WERI-Rb-1 (cell line): ENCODE results near the gene RYR2.
A peak's percentile ranks its signal among the peaks of the same experiment; 100 is the strongest.
"Not testable (repeated sequence)": the region's sequence is repeated elsewhere in the genome, so short reads cannot be mapped to it uniquely, and the experiment has no call there.

Source experiments
- DNase-seq: peaks from one replicate; pipeline ENCODE4 v3.0.0-alpha.2; 2020
- H3K27ac ChIP-seq: fragments of 250-450 bp; sonication (Bioruptor Pico); 2 replicates; pipeline ENCODE4 v1.5.1; 2020; ENCODE audit warnings: mild to moderate bottlenecking, moderate library complexity
- H3K27me3 ChIP-seq: fragments of 250-450 bp; sonication (Bioruptor Pico); 2 replicates; pipeline ENCODE4 v1.5.1; 2021; ENCODE audit warnings: mild to moderate bottlenecking, low read depth, moderate library complexity; ENCODE audit not compliant: insufficient read depth, severe bottlenecking
- H3K36me3 ChIP-seq: fragments of 250-450 bp; sonication (Bioruptor Pico); 2 replicates; pipeline ENCODE4 v1.5.1; 2020; ENCODE audit warnings: mild to moderate bottlenecking, moderate library complexity
- H3K4me3 ChIP-seq: 2 replicates; pipeline ENCODE4 v1.5.1; 2011; ENCODE audit warnings: low read depth, mild to moderate bottlenecking, control low read depth, low read length
- H3K9me3 ChIP-seq: fragments of 250-450 bp; sonication (Bioruptor Pico); 2 replicates; pipeline ENCODE4 v1.5.1; 2021; ENCODE audit warnings: mild to moderate bottlenecking, moderate library complexity; ENCODE audit not compliant: severe bottlenecking
- CTCF ChIP-seq: IDR thresholded peaks from 2 replicates; pipeline ENCODE4 v1.5.1; 2011; ENCODE audit warnings: low read depth, mild to moderate bottlenecking, control low read depth, inconsistent platforms, low read length

The RYR2 gene

GRCh38 chr1:237804516-237804915, 762.5 kb downstream of the RYR2 start:
- TF ChIP-seq CTCF: no peak
- H3K27me3 ChIP-seq: no peaks in the 10 kb centered on the region
- no peaks in the 10 kb centered on the region for H3K36me3 ChIP-seq
- no peak overlapping the region for H3K27ac ChIP-seq
- H3K4me3 ChIP-seq: no peak overlapping the region
- H3K9me3 ChIP-seq: no peaks in the 10 kb centered on the region
- DNase-seq: no peak

DNA sequence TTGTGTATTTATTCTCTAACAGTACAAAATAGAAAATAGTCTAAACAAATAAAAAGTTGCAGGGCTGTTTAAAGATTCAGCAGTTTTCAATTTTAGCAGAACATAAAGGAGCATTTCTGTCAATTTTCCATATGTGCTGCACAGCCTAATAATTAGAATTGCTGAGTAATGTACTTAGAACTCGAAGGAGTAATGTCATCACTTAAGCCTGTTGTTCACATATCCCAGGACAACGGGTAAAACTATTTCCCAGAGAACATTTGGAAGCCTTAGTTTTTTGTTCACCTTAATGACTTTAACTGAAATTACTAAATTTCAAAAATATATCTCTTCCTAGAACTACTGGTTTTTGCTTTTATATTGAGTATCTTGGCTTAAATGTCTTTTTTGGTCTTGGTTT, 767.1 kb downstream of the RYR2 start:
- Histone ChIP-seq H3K36me3 (no peaks in the 10 kb centered on the region), H3K27me3 (no peaks in the 10 kb centered on the region)

GRCh38 chr1:237811633-237812032, 769.6 kb downstream of the RYR2 start:
- H3K27ac ChIP-seq: no peak overlapping the region
- no peak for DNase-seq
- no peaks in the 10 kb centered on the region for H3K9me3 ChIP-seq
- no peak overlapping the region for H3K4me3 ChIP-seq
- H3K27me3 ChIP-seq: no peaks in the 10 kb centered on the region
- no peaks in the 10 kb centered on the region for H3K36me3 ChIP-seq
- no peak for TF ChIP-seq CTCF

More for the DNA sequence above, 767.1 kb downstream of the RYR2 start:
- H3K4me3 ChIP-seq: no peak overlapping the region
- no peak for TF ChIP-seq CTCF
- H3K9me3 ChIP-seq: no peaks in the 10 kb centered on the region
- no peak overlapping the region for H3K27ac ChIP-seq
- no peak for DNase-seq

DNA sequence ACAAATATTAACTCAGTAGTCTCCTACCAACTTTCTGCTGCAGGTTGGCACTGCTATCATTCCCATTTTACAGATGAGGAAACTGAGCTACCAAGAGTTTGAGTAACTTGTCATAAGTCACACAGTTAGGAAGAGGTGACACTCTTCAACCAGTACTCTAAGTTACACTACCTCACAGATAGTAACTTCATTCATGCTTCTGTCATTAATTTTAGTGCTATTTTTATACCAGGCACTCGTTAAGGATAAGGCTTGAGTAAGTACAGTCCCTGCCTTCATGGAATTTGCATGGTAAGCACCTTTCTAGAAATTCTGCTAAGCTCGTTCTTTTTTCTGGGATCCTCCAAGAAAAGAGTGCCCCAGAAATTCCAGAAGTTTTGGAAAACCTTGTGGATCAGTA, 770.1 kb downstream of the RYR2 start:
- H3K9me3 ChIP-seq: no peaks in the 10 kb centered on the region
- DNase-seq: no peak
- no peak overlapping the region for H3K4me3 ChIP-seq
- no peak overlapping the region for H3K27ac ChIP-seq
- no peak for TF ChIP-seq CTCF
- no peaks in the 10 kb centered on the region for H3K36me3 ChIP-seq
- H3K27me3 ChIP-seq: no peaks in the 10 kb centered on the region

DNA sequence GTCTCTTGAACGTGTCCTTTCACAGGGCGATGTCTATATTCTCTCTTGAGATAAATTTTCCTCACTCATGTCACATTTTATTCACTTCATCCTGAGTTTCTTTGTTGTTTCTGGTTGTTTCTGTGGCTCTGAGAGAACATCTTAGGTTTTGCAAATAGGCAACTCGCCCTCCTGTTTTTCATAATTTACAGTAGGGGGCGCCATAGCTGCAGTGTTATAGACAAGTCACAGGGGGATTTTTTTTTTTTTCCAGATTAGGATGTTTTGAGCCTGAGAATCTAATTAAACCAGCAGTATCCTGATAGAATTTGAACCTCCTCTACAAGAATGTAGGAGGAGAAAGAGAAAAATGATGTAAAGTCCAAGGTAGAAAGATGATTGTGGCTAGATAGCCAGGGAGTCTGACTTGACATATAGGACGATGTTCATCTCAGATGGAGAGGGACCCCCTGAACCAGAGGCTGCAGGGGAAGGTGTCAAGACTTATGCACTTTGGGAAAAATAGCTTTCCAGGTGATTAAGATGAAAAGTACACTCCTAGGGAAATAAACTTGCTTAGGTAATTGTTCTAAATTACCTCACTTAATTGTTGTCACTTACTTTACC, 772.4 kb downstream of the RYR2 start:
- Histone ChIP-seq H3K27ac (no peak overlapping the region), H3K4me3 (no peak overlapping the region), H3K36me3 (no peaks in the 10 kb centered on the region), H3K27me3 (no peaks in the 10 kb centered on the region), H3K9me3 (no peaks in the 10 kb centered on the region)
- no peak for DNase-seq
- peak; percentile 55 for TF ChIP-seq CTCF

DNA sequence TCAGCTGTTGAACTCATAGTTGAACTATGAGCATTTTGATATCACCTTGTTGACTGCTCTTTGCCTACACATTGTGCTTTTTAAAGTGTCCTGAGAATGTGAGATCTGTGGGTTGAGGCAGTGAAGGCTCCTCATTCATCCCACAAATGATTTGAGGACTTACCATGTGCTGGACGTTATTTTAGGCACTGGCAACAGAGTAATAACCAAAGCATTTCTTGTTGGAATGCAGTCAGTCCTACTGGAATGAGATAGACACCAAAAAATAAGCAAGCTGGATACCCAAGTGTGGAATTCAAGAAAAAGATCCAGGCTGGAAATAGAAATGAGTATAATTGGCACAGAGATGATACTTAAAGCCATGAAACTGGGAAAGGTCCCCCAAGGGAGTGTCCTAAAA, 775.3 kb downstream of the RYR2 start:
- Histone ChIP-seq H3K36me3 (no peaks in the 10 kb centered on the region), H3K4me3 (no peak overlapping the region), H3K9me3 (no peaks in the 10 kb centered on the region), H3K27ac (no peak overlapping the region), H3K27me3 (no peaks in the 10 kb centered on the region)
- DNase-seq: no peak
- TF ChIP-seq CTCF: no peak

- H3K27me3 ChIP-seq, H3K36me3 ChIP-seq, H3K27ac ChIP-seq, H3K9me3 ChIP-seq, DNase-seq, H3K4me3 ChIP-seq: not testable (repeated sequence)
Measured at GRCh38 chr1:237820634-237821033, 778.6 kb downstream of the RYR2 start.
